GM12872 (cell line): ENCODE results near the gene ZBTB24.
A peak's percentile ranks its signal among the peaks of the same experiment; 100 is the strongest.

ENCODE experiments used
- CTCF ChIP-seq: IDR thresholded peaks from 3 replicates; pipeline ENCODE4 v1.5.1; 2011; ENCODE audit warnings: low read depth, mild to moderate bottlenecking, low read length, moderate library complexity; ENCODE audit not compliant: insufficient read depth

ZBTB24 gene

GRCh38 chr6:109475625-109476024 lies 7.4 kb downstream of the ZBTB24 start:
- TF ChIP-seq CTCF = no peak

- TF ChIP-seq CTCF = no peak
These were observed 8.0 kb downstream of the ZBTB24 start for GRCh38 chr6:109474995-109475394.

- no peak for TF ChIP-seq CTCF
These were observed 9.9 kb downstream of the ZBTB24 start for GRCh38 chr6:109473120-109473519.

- TF ChIP-seq CTCF = peak; percentile 35; the same call in 1 of the 3 replicates
These were observed 10.7 kb downstream of the ZBTB24 start for GRCh38 chr6:109472132-109472995.

- TF ChIP-seq CTCF = no peak
These were observed 11.8 kb downstream of the ZBTB24 start for GRCh38 chr6:109471105-109471810.

GRCh38 chr6:109469591-109470189 lies 13.3 kb downstream of the ZBTB24 start:
- no peak for TF ChIP-seq CTCF

- TF ChIP-seq CTCF = no peak
These were observed 15.3 kb downstream of the ZBTB24 start for GRCh38 chr6:109467696-109468095.
